WTC11 (cell line): Measurements from ENCODE around the gene CAV1. TPM values are rescaled to one million over a fixed set of nuclear protein-coding genes. Genes with fewer than 3 reads are reported as not detected.

Experiments
- ATAC-seq: fragments of 200-7000 bp; cut with Tn5 transposase; 2 replicates; pipeline ENCODE4 v1.10.0; 2021; ENCODE audit warnings: mild to moderate bottlenecking, moderate library complexity
- CTCF ChIA-PET: fragments of 300-600 bp; sonication (Branson Sonifier 250); formaldehyde crosslinking; loops from one replicate; lab custom pipeline; 2021; ENCODE audit warnings: antibody characterized with exemption; lab: Charles Lee
- POLR2A ChIA-PET: fragments of 350-600 bp; sonication (Branson Sonifier 250); formaldehyde crosslinking; loops from one replicate; lab custom pipeline; 2021; ENCODE audit warnings: antibody characterized with exemption; lab: Charles Lee
- DNase-seq: peaks from one replicate; pipeline ENCODE4 v3.0.0; 2021; ENCODE audit warnings: low spot score
- H3K27ac Mint-ChIP-seq: 2 replicates; pipeline ENCODE4 v1.8.0; 2021; ENCODE audit warnings: mixed read lengths
- H3K27me3 Mint-ChIP-seq: 2 replicates; pipeline ENCODE4 v1.8.0; 2021; ENCODE audit warnings: low read depth, mild to moderate bottlenecking, moderate library complexity, mixed read lengths
- H3K36me3 Mint-ChIP-seq: 2 replicates; pipeline ENCODE4 v1.8.0; 2021; ENCODE audit warnings: mixed read lengths
- H3K4me1 Mint-ChIP-seq: 2 replicates; pipeline ENCODE4 v1.8.0; 2022; ENCODE audit warnings: mixed read lengths
- H3K4me3 Mint-ChIP-seq: 2 replicates; pipeline ENCODE4 v1.8.0; 2021; ENCODE audit warnings: mild to moderate bottlenecking, moderate library complexity, mixed read lengths
- H3K9me3 Mint-ChIP-seq: 2 replicates; pipeline ENCODE4 v1.8.0; 2021; ENCODE audit warnings: mixed read lengths
- ELF4 ChIP-seq: sonication (generic); formaldehyde crosslinking; IDR thresholded peaks from 2 replicates; pipeline ENCODE4 v1.8.1; 2022; ENCODE audit warnings: low read depth, mild to moderate bottlenecking, moderate library complexity, missing genetic modification reagents
- ESRRA ChIP-seq: sonication (generic); formaldehyde crosslinking; IDR thresholded peaks from 2 replicates; pipeline ENCODE4 v1.8.1; 2022; ENCODE audit warnings: mild to moderate bottlenecking, missing genetic modification reagents, borderline replicate concordance
- GRHL2 ChIP-seq: fragments of 250-450 bp; sonication (Bioruptor Pico); IDR thresholded peaks from 2 replicates; pipeline ENCODE4 v1.8.0; 2022; ENCODE audit warnings: mild to moderate bottlenecking, moderate library complexity; ENCODE audit not compliant: insufficient replicate concordance, severe bottlenecking
- KAT7 ChIP-seq: sonication (generic); formaldehyde crosslinking; IDR thresholded peaks from 2 replicates; pipeline ENCODE4 v1.8.1; 2023; ENCODE audit warnings: missing genetic modification reagents, mild to moderate bottlenecking, borderline replicate concordance
- NFATC4 ChIP-seq: fragments of 250-450 bp; sonication (Bioruptor Pico); IDR thresholded peaks from 2 replicates; pipeline ENCODE4 v1.9.0; 2021; ENCODE audit warnings: mild to moderate bottlenecking
- NFYB ChIP-seq: sonication (generic); formaldehyde crosslinking; conservative IDR thresholded peaks from 2 replicates; pipeline ENCODE4 v1.8.0; 2022; ENCODE audit warnings: low read depth, missing genetic modification reagents
- NR2C2 ChIP-seq: sonication (generic); formaldehyde crosslinking; IDR thresholded peaks from 2 replicates; pipeline ENCODE4 v1.8.0; 2022; ENCODE audit warnings: mild to moderate bottlenecking, missing genetic modification reagents
- RORB ChIP-seq: fragments of 250-450 bp; sonication (Bioruptor Pico); IDR thresholded peaks from 2 replicates; pipeline ENCODE4 v1.9.0; 2021; ENCODE audit warnings: mild to moderate bottlenecking
- SMAD3 ChIP-seq: sonication (generic); formaldehyde crosslinking; IDR thresholded peaks from 2 replicates; pipeline ENCODE4 v1.8.0; 2022; ENCODE audit warnings: missing genetic modification reagents, mild to moderate bottlenecking, borderline replicate concordance
- SP1 ChIP-seq: sonication (generic); formaldehyde crosslinking; conservative IDR thresholded peaks from 2 replicates; pipeline ENCODE4 v1.8.1; 2022; ENCODE audit warnings: missing genetic modification reagents
- TCF7 ChIP-seq: sonication (generic); formaldehyde crosslinking; IDR thresholded peaks from 2 replicates; pipeline ENCODE4 v1.8.0; 2022; ENCODE audit warnings: mild to moderate bottlenecking, low read depth, missing genetic modification reagents, moderate library complexity
- TEAD1 ChIP-seq: sonication (generic); formaldehyde crosslinking; IDR thresholded peaks from 2 replicates; pipeline ENCODE4 v1.8.0; 2022; ENCODE audit warnings: mild to moderate bottlenecking, missing genetic modification reagents
- ZNF232 ChIP-seq: sonication (generic); formaldehyde crosslinking; IDR thresholded peaks from 2 replicates; pipeline ENCODE4 v1.8.0; 2022; ENCODE audit warnings: mild to moderate bottlenecking, missing genetic modification reagents
- ZNF317 ChIP-seq: sonication (generic); formaldehyde crosslinking; IDR thresholded peaks from 2 replicates; pipeline ENCODE4 v1.8.1; 2023; ENCODE audit warnings: low read depth, mild to moderate bottlenecking, moderate library complexity, missing genetic modification reagents, borderline replicate concordance
- ZNF423 ChIP-seq: fragments of 250-450 bp; sonication (Bioruptor Pico); IDR thresholded peaks from 2 replicates; pipeline ENCODE4 v2.1.2; 2022; ENCODE audit warnings: mild to moderate bottlenecking, moderate library complexity
- total RNA-seq: library from RNA; stranded (reverse); gene quantifications from 3 replicates; pipeline ENCODE4 v1.2.3, GENCODE V29; 2021
- TF ChIP-seq, protein P1 (sequence below): sonication (generic); formaldehyde crosslinking; IDR thresholded peaks from 2 replicates; pipeline ENCODE4 v1.8.0; 2022; ENCODE audit warnings: missing genetic modification reagents
- TF ChIP-seq, protein P2 (sequence below): sonication (generic); formaldehyde crosslinking; conservative IDR thresholded peaks from 2 replicates; pipeline ENCODE4 v1.8.1; 2023; ENCODE audit warnings: mild to moderate bottlenecking, low read depth, missing genetic modification reagents, moderate library complexity
- TF ChIP-seq, protein P3 (sequence below): sonication (generic); formaldehyde crosslinking; IDR thresholded peaks from 2 replicates; pipeline ENCODE4 v1.8.0; 2022; ENCODE audit warnings: mild to moderate bottlenecking, missing genetic modification reagents
- TF ChIP-seq, protein P4 (sequence below): sonication (generic); formaldehyde crosslinking; IDR thresholded peaks from 2 replicates; pipeline ENCODE4 v1.8.1; 2022; ENCODE audit warnings: low read depth, mild to moderate bottlenecking, moderate library complexity, missing genetic modification reagents, borderline replicate concordance
- TF ChIP-seq, protein P5 (sequence below): fragments of 250-450 bp; sonication (Bioruptor Pico); conservative IDR thresholded peaks from 2 replicates; pipeline ENCODE4 v1.9.0; 2021; ENCODE audit warnings: mild to moderate bottlenecking

CAV1 gene
- total RNA-seq, 1 experiment from 2014 or later, result 19.7 TPM

DNA sequence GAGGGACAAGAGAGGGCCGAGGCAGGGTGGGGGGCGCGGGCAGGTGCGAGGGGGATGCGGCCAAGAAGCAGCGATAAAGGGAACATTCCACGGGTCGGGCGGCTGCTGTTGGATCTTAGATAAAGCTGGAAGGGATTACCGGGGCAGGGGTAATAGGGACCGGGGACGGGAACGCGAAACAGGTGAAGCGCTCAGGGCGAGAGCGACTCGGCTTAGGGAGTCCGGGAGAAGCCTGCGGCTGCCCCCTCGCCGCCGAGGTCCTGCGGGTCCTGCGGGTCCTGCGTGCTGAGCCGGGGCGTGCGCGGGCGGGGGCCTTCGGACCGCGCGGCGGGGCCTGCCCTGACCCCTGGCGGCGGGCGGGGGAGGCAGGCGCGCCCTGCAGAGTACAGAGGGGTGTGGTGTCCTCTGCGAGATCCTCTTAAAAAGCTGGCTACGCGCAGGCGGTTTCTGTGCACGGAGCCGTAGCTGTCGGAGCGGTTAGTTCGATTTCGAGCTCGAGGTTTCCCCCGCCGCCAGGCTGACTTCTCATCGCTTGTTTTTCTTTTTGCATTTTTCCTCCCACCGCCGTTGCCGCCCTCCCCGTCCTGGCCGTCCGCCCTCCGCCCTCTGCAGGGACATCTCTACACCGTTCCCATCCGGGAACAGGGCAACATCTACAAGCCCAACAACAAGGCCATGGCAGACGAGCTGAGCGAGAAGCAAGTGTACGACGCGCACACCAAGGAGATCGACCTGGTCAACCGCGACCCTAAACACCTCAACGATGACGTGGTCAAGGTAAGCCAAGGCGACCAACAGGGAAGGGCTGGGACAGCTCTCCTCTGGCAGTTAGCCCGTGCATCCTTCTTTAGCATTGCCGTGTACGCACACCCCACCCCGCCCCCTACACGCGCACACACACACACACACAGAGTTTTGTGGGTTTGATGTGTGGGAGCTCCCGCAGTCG, 1.4 kb downstream of the CAV1 start (continued):
- TF ChIP-seq, protein P1, sequence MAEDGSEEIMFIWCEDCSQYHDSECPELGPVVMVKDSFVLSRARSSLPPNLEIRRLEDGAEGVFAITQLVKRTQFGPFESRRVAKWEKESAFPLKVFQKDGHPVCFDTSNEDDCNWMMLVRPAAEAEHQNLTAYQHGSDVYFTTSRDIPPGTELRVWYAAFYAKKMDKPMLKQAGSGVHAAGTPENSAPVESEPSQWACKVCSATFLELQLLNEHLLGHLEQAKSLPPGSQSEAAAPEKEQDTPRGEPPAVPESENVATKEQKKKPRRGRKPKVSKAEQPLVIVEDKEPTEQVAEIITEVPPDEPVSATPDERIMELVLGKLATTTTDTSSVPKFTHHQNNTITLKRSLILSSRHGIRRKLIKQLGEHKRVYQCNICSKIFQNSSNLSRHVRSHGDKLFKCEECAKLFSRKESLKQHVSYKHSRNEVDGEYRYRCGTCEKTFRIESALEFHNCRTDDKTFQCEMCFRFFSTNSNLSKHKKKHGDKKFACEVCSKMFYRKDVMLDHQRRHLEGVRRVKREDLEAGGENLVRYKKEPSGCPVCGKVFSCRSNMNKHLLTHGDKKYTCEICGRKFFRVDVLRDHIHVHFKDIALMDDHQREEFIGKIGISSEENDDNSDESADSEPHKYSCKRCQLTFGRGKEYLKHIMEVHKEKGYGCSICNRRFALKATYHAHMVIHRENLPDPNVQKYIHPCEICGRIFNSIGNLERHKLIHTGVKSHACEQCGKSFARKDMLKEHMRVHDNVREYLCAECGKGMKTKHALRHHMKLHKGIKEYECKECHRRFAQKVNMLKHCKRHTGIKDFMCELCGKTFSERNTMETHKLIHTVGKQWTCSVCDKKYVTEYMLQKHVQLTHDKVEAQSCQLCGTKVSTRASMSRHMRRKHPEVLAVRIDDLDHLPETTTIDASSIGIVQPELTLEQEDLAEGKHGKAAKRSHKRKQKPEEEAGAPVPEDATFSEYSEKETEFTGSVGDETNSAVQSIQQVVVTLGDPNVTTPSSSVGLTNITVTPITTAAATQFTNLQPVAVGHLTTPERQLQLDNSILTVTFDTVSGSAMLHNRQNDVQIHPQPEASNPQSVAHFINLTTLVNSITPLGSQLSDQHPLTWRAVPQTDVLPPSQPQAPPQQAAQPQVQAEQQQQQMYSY, result 0 out of 2 replicates have a peak, but pooled peaks have one; percentile 11
- TF ChIP-seq ZNF423 (CRISPR knock-in tag), result 0 out of 2 replicates have a peak, but pooled peaks have one; percentile 22
- TF ChIP-seq ZNF232, result 0 out of 2 replicates have a peak, but pooled peaks have one; percentile 43
- TF ChIP-seq, protein P2, sequence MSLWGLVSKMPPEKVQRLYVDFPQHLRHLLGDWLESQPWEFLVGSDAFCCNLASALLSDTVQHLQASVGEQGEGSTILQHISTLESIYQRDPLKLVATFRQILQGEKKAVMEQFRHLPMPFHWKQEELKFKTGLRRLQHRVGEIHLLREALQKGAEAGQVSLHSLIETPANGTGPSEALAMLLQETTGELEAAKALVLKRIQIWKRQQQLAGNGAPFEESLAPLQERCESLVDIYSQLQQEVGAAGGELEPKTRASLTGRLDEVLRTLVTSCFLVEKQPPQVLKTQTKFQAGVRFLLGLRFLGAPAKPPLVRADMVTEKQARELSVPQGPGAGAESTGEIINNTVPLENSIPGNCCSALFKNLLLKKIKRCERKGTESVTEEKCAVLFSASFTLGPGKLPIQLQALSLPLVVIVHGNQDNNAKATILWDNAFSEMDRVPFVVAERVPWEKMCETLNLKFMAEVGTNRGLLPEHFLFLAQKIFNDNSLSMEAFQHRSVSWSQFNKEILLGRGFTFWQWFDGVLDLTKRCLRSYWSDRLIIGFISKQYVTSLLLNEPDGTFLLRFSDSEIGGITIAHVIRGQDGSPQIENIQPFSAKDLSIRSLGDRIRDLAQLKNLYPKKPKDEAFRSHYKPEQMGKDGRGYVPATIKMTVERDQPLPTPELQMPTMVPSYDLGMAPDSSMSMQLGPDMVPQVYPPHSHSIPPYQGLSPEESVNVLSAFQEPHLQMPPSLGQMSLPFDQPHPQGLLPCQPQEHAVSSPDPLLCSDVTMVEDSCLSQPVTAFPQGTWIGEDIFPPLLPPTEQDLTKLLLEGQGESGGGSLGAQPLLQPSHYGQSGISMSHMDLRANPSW (CRISPR knock-in tag), result no peak
- TF ChIP-seq SP1, result no peak
- TF ChIP-seq, all 79 proteins: peak for 6

DNA sequence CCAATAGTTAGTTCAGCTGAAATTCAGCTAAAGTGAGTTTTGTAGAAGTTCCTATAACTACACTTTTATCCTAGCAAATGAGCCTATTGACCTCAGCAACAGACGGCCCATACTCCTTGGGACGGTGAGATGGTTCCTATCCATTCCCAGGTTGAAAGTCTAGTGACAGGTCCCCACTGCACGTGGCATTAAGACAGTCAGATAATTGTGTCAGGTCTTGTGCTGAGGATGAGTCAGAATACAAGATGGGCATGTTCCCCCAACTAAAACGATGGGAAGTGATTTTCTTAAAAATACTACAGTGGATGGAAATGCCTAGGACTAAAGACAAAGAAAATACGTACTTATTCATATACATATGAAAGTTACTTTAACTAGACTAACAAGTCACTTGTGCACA, 2.1 kb downstream of the CAV1 start:
- ChIA-PET POLR2A (interaction anchor here (0.8 to 1.6 kb wide), 2 partner anchors 28 to 317 kb away, joined by 3 to 4 read pairs; partner anchors contain the start of genes CAV2 and TES), CTCF (interaction anchor here (0.7 to 3.1 kb wide), 24 partner anchors 11 to 570 kb away, joined by 3 to 27 read pairs (median 7); partner anchors contain the start of genes CAV2 and TES)
- no peaks in the 10 kb centered on the region for H3K36me3 Mint-ChIP-seq
- H3K4me1 Mint-ChIP-seq, result peaks cover 51% of the 10 kb centered on the region
- TF ChIP-seq ZNF232 (0 out of 2 replicates have a peak, but pooled peaks have one; percentile 3), TCF7 (CRISPR knock-in tag) (no peak)
- peaks cover 24% of the 10 kb centered on the region for H3K27me3 Mint-ChIP-seq
- no peaks in the 10 kb centered on the region for H3K9me3 Mint-ChIP-seq
- ATAC-seq (no peak), DNase-seq (no peak)
- peak overlapping the region; percentile 95 for H3K4me3 Mint-ChIP-seq
- H3K27ac Mint-ChIP-seq, result no peak overlapping the region

DNA sequence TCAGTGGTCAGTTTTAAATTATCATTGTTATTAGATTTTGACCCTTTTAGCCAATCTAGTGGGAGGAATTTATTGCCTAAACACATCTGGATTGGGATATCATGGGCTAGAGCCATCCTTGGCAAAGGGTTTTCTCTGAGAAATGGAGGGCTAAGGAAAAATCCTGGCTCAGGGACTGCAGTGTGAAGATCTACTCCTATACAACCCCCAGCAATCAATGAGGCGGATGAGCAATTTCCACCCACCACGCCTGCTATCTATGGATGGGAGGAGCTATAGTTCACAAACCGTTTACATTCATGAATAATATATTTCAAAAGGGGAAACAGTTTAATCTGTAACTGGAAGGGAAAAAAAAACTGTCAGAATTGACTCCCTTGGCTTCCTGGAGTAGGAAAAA, 2.7 kb downstream of the CAV1 start:
- DNase-seq, result no peak
- ChIA-PET CTCF (interaction anchor here (2.1 to 3.1 kb wide), 4 partner anchors 32 to 317 kb away, joined by 9 to 27 read pairs (median 14); partner anchors contain the start of gene TES), POLR2A (no interaction called here)
- Mint-ChIP-seq H3K9me3 (no peaks in the 10 kb centered on the region), H3K36me3 (no peaks in the 10 kb centered on the region), H3K4me3 (peak overlapping the region; percentile 95), H3K27me3 (peaks cover 24% of the 10 kb centered on the region), H3K4me1 (peaks cover 45% of the 10 kb centered on the region), H3K27ac (no peak overlapping the region)
- no peak for ATAC-seq
- TF ChIP-seq SMAD3 (CRISPR knock-in tag) (no peak), ZNF317 (no peak), RORB (CRISPR knock-in tag) (no peak), ELF4 (CRISPR knock-in tag) (no peak), ESRRA (CRISPR knock-in tag) (no peak), NFYB (CRISPR knock-in tag) (no peak), TEAD1 (CRISPR knock-in tag) (no peak), NFATC4 (CRISPR knock-in tag) (no peak), NR2C2 (CRISPR knock-in tag) (no peak), KAT7 (CRISPR knock-in tag) (no peak), GRHL2 (no peak)
- TF ChIP-seq, protein P3, sequence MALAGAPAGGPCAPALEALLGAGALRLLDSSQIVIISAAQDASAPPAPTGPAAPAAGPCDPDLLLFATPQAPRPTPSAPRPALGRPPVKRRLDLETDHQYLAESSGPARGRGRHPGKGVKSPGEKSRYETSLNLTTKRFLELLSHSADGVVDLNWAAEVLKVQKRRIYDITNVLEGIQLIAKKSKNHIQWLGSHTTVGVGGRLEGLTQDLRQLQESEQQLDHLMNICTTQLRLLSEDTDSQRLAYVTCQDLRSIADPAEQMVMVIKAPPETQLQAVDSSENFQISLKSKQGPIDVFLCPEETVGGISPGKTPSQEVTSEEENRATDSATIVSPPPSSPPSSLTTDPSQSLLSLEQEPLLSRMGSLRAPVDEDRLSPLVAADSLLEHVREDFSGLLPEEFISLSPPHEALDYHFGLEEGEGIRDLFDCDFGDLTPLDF (CRISPR knock-in tag), result no peak
- TF ChIP-seq, protein P4, sequence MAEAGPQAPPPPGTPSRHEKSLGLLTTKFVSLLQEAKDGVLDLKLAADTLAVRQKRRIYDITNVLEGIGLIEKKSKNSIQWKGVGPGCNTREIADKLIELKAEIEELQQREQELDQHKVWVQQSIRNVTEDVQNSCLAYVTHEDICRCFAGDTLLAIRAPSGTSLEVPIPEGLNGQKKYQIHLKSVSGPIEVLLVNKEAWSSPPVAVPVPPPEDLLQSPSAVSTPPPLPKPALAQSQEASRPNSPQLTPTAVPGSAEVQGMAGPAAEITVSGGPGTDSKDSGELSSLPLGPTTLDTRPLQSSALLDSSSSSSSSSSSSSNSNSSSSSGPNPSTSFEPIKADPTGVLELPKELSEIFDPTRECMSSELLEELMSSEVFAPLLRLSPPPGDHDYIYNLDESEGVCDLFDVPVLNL (CRISPR knock-in tag), result no peak
- TF ChIP-seq, protein P5, sequence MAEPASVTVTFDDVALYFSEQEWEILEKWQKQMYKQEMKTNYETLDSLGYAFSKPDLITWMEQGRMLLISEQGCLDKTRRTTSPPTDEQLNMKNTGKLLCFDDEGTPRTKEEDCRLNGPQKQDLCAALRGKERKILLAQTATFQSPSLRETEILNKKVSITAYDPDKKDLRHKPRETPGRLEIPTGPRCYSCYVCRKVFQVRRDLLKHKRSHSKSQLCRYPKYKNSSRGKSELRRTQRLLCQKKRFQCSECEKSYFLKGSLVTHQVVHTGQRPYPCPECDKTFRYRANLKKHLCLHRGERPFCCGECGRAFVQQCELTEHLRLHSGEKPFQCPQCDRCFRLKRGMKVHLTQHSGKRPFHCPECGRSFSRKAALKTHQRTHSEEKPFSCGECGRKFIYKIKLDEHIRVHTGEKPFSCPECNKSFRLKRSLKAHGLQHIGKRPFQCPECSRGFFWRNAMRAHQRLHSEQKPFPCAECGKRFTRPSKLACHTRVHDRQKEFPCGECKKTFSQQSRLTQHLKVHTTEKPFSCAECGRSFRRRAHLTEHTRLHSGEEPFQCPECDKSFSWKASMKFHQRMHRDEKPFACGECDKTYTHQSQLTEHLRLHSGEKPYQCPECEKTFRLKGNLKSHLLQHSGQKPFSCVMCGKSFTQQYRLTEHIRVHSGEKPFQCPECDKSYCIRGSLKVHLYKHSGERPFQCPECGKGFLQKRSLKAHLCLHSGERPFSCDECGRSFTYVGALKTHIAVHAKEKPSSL, result no peak
